PC-3 (cell line): Measurements from ENCODE around the gene CPEB2.

Experiments used
- EZH2 ChIP-seq: fragments of 300-600 bp; sonication (generic); IDR thresholded peaks from one replicate; pipeline ENCODE4 v1.6.1; 2017; ENCODE audit warnings: antibody characterized with exemption, mild to moderate bottlenecking, low read length; ENCODE audit not compliant: unreplicated experiment
- TF ChIP-seq, protein P1 (sequence below): fragments of 300-600 bp; sonication (generic); conservative IDR thresholded peaks from 2 replicates; pipeline ENCODE4 v1.5.1; 2017; ENCODE audit warnings: antibody characterized with exemption, low read depth, mild to moderate bottlenecking, low read length

DNA sequence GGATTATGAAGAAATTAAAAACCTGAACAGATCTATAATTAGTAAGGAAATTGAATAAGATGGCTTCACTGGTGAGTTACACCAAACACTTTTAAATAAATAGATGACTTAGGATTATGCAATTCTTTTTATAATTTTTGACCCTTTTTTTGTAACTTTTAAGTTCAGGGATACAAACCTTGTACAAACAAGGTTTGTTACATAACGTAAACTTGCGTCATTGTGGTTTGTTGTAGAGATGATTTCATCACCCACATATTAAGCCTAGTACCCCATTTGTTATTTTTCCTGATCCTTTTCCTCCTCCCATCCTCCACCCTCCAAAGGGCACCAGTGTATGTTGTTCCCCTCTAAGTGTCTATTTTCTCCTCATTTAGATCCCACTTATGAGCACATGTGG lies 75.7 kb downstream of the CPEB2 start:
- TF ChIP-seq, protein P1, sequence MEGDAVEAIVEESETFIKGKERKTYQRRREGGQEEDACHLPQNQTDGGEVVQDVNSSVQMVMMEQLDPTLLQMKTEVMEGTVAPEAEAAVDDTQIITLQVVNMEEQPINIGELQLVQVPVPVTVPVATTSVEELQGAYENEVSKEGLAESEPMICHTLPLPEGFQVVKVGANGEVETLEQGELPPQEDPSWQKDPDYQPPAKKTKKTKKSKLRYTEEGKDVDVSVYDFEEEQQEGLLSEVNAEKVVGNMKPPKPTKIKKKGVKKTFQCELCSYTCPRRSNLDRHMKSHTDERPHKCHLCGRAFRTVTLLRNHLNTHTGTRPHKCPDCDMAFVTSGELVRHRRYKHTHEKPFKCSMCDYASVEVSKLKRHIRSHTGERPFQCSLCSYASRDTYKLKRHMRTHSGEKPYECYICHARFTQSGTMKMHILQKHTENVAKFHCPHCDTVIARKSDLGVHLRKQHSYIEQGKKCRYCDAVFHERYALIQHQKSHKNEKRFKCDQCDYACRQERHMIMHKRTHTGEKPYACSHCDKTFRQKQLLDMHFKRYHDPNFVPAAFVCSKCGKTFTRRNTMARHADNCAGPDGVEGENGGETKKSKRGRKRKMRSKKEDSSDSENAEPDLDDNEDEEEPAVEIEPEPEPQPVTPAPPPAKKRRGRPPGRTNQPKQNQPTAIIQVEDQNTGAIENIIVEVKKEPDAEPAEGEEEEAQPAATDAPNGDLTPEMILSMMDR, result no peak
- TF ChIP-seq EZH2, result no peak
